GM23338 (cell line): ENCODE results near the gene MYRF. TPM values are rescaled to one million over a fixed set of nuclear protein-coding genes. Genes with fewer than 3 reads are reported as not detected.

Experiments used
- ATAC-seq: fragments of 200-7000 bp; cut with Tn5 transposase; 3 replicates; pipeline ENCODE4 v1.9.1; 2020
- DNase-seq: peaks from one replicate; pipeline ENCODE4 v3.0.0-alpha.2; 2015; ENCODE audit warnings: low spot score
- H2AFZ ChIP-seq: fragments of 200-600 bp; sonication (generic); 2 replicates; pipeline ENCODE4 v1.8.0; 2016; ENCODE audit warnings: antibody characterized with exemption, mild to moderate bottlenecking, moderate library complexity
- H3F3A ChIP-seq: fragments of 200-600 bp; sonication (generic); replicated peaks from 2 replicates; pipeline ENCODE4 v1.8.0; 2017; ENCODE audit warnings: antibody characterized with exemption, mixed run types, low read depth
- H3K27ac ChIP-seq: fragments of 200-600 bp; sonication (generic); 2 replicates; pipeline ENCODE4 v1.6.1; 2016; ENCODE audit warnings: low read depth
- H3K27me3 ChIP-seq: fragments of 200-600 bp; sonication (generic); 2 replicates; pipeline ENCODE4 v1.8.0; 2016; ENCODE audit warnings: mild to moderate bottlenecking, mixed run types, moderate library complexity; ENCODE audit not compliant: insufficient read depth
- H3K36me3 ChIP-seq: fragments of 200-600 bp; sonication (generic); 2 replicates; pipeline ENCODE4 v1.8.0; 2016; ENCODE audit warnings: mild to moderate bottlenecking; ENCODE audit not compliant: insufficient read depth
- H3K4me1 ChIP-seq: fragments of 200-600 bp; sonication (generic); 2 replicates; pipeline ENCODE4 v1.8.0; 2016; ENCODE audit warnings: mild to moderate bottlenecking, moderate library complexity; ENCODE audit not compliant: insufficient read depth
- H3K4me2 ChIP-seq: fragments of 200-600 bp; sonication (generic); 2 replicates; pipeline ENCODE4 v1.7.1; 2017; ENCODE audit warnings: mixed run types
- H3K4me3 ChIP-seq: fragments of 200-600 bp; sonication (generic); 2 replicates; pipeline ENCODE4 v1.6.1; 2016; ENCODE audit warnings: mixed run types
- H3K79me2 ChIP-seq: fragments of 200-600 bp; sonication (generic); replicated peaks from 2 replicates; pipeline ENCODE4 v1.8.0; 2017; ENCODE audit warnings: mild to moderate bottlenecking; ENCODE audit not compliant: insufficient read depth
- H3K9me2 ChIP-seq: fragments of 200-600 bp; sonication (generic); 2 replicates; pipeline ENCODE4 v1.8.0; 2017; ENCODE audit not compliant: insufficient read depth
- H4K20me1 ChIP-seq: fragments of 200-600 bp; sonication (generic); replicated peaks from 2 replicates; pipeline ENCODE4 v1.8.0; 2017; ENCODE audit warnings: mild to moderate bottlenecking; ENCODE audit not compliant: insufficient read depth
- H3K27ac Mint-ChIP-seq: 2 replicates; pipeline ENCODE4 v1.8.0; 2020; ENCODE audit warnings: inconsistent platforms, mild to moderate bottlenecking, moderate library complexity, mixed read lengths
- H3K27me3 Mint-ChIP-seq: 3 replicates; pipeline ENCODE4 v1.8.0; 2022; ENCODE audit warnings: low read depth, mild to moderate bottlenecking, moderate library complexity, mixed read lengths, inconsistent platforms; ENCODE audit not compliant: insufficient read depth, poor library complexity
- H3K36me3 Mint-ChIP-seq: 3 replicates; pipeline ENCODE4 v1.8.0; 2021; ENCODE audit warnings: low read depth, mild to moderate bottlenecking, inconsistent platforms, moderate library complexity, mixed read lengths
- H3K4me1 Mint-ChIP-seq: 3 replicates; pipeline ENCODE4 v1.8.0; 2020; ENCODE audit warnings: mild to moderate bottlenecking, inconsistent platforms, mixed read lengths
- H3K4me3 Mint-ChIP-seq: 3 replicates; pipeline ENCODE4 v1.8.0; 2021; ENCODE audit warnings: moderate library complexity, mild to moderate bottlenecking, inconsistent platforms, mixed read lengths
- H3K9me3 Mint-ChIP-seq: 3 replicates; pipeline ENCODE4 v1.8.0; 2020; ENCODE audit warnings: moderate library complexity, mild to moderate bottlenecking, inconsistent platforms, mixed read lengths
- CREB1 ChIP-seq: fragments of 250-450 bp; sonication (Bioruptor Pico); IDR thresholded peaks from 2 replicates; pipeline ENCODE4 v1.5.0; 2020; ENCODE audit warnings: low read depth, mild to moderate bottlenecking, moderate library complexity
- CTCF ChIP-seq, 2 experiments: fragments of 200-600 bp in 1 of 2; sonication (generic) in 1 of 2; conservative IDR thresholded peaks; 2 replicates each; pipeline versions ENCODE4 v1.5.1 to v1.6.1; 2016 to 2017; ENCODE audit warnings: antibody characterized with exemption in 2 of 2, low read depth in 2 of 2, mild to moderate bottlenecking in 2 of 2, moderate library complexity in 1 of 2
- ETS1 ChIP-seq: IDR thresholded peaks from 2 replicates; pipeline ENCODE4 v1.6.1; 2016; ENCODE audit warnings: antibody characterized with exemption
- EZH2 ChIP-seq: fragments of 200-600 bp; sonication (generic); IDR thresholded peaks from one replicate; pipeline ENCODE4 v1.8.0; 2017; ENCODE audit warnings: antibody characterized with exemption, mild to moderate bottlenecking, low read depth; ENCODE audit not compliant: unreplicated experiment
- JUNB ChIP-seq: IDR thresholded peaks from one replicate; pipeline ENCODE4 v1.6.1; 2016; ENCODE audit warnings: antibody characterized with exemption; ENCODE audit not compliant: unreplicated experiment
- REST ChIP-seq: IDR thresholded peaks from one replicate; pipeline ENCODE4 v1.6.1; 2018; ENCODE audit warnings: antibody characterized with exemption; ENCODE audit not compliant: unreplicated experiment
- STAT1 ChIP-seq: IDR thresholded peaks from one replicate; pipeline ENCODE4 v1.6.1; 2016; ENCODE audit warnings: antibody characterized with exemption; ENCODE audit not compliant: unreplicated experiment
- ZNF114 ChIP-seq: fragments of 250-450 bp; sonication (Bioruptor Pico); IDR thresholded peaks from 2 replicates; pipeline ENCODE4 v1.5.0; 2020; ENCODE audit warnings: mild to moderate bottlenecking, moderate library complexity
- ZNF331 ChIP-seq: fragments of 250-450 bp; sonication (Bioruptor Pico); IDR thresholded peaks from 2 replicates; pipeline ENCODE4 v1.5.0; 2020; ENCODE audit warnings: low read depth, mild to moderate bottlenecking, moderate library complexity
- polyA plus RNA-seq: library from polyadenylated mRNA; unstranded; fragments of >200 nt; fragmentation: Nextera tagmentation; extraction: Ambion mirVana; gene quantifications from 2 replicates; pipeline ENCODE4 v1.2.1, GENCODE V29; 2016
- total RNA-seq: library from RNA; depleted of rRNA; stranded (reverse); fragments of >200 nt; shearing (Covaris generic); gene quantifications from 2 replicates; pipeline ENCODE4 v1.2.3, GENCODE V29; 2014

The MYRF gene
- total and polyA plus RNA-seq, 2 experiments from 2014 or later = 1.9 to 5.5 TPM

- H3K4me2 ChIP-seq = peak overlapping the region; percentile 67; the same call in 1 of the 2 replicates
- H3K27ac ChIP-seq = no peak overlapping the region
- no peak overlapping the region for H2AFZ ChIP-seq
- DNase-seq (no peak), ATAC-seq (peak; percentile 32)
- no peaks in the 10 kb centered on the region; the same call in 2 of the 3 replicates for H3K9me3 Mint-ChIP-seq
- H3K9me2 ChIP-seq = no peaks in the 10 kb centered on the region
- H3K27ac Mint-ChIP-seq = no peak overlapping the region
- TF ChIP-seq ETS1 = no peak
- no peak for TF ChIP-seq CTCF (conservative IDR thresholded peaks at IDR 0.05; ENCODE audit: low read depth in 2 of 2)
- no peak for TF ChIP-seq JUNB
- no peak for TF ChIP-seq REST
- TF ChIP-seq STAT1 = no peak
- no peak for TF ChIP-seq CREB1
- no peak for TF ChIP-seq ZNF114 (CRISPR knock-in tag)
- TF ChIP-seq ZNF331 (CRISPR knock-in tag) = no peak
- no peak for TF ChIP-seq EZH2
- H3K4me1 ChIP-seq = peaks cover 22% of the 10 kb centered on the region; the same call in 1 of the 2 replicates
- no peaks in the 10 kb centered on the region for H3K27me3 ChIP-seq
- H3K4me3 ChIP-seq = peak overlapping the region; percentile 41; the same call in 1 of the 2 replicates
- H3K36me3 ChIP-seq = no peaks in the 10 kb centered on the region
- H4K20me1 ChIP-seq = no peaks in the 10 kb centered on the region
- H3K79me2 ChIP-seq = no peaks in the 10 kb centered on the region
- H3K4me3 Mint-ChIP-seq = peak overlapping the region; percentile 70; the same call in 2 of the 3 replicates
- 0 out of 2 replicates have a peak, but pooled peaks cover 4% of the 10 kb centered on the region for H3F3A ChIP-seq
- peaks cover 11% of the 10 kb centered on the region for H3K27me3 Mint-ChIP-seq
- peaks cover 3% of the 10 kb centered on the region; the same call in 2 of the 3 replicates for H3K36me3 Mint-ChIP-seq
- H3K4me1 Mint-ChIP-seq = peaks cover 41% of the 10 kb centered on the region
Observed at GRCh38 chr11:61718046-61718531, 34.3 kb upstream of the MYRF start.
